Parathyroid adenoma (tissue), 2 donors: Measurements from ENCODE around the gene TDRD9.

Experiments
- H2AFZ ChIP-seq: fragments of 300-600 bp; sonication (generic); one replicate; pipeline ENCODE4 v1.7.0; 2017; ENCODE audit warnings: antibody characterized with exemption, mild to moderate bottlenecking
- H3K27ac ChIP-seq: fragments of 300-600 bp; sonication (generic); one replicate; pipeline ENCODE4 v1.7.0; 2017
- H3K27me3 ChIP-seq: fragments of 300-600 bp; sonication (generic); one replicate; pipeline ENCODE4 v1.7.0; 2017; ENCODE audit warnings: low read length; ENCODE audit not compliant: control insufficient read depth, insufficient read depth
- H3K36me3 ChIP-seq: fragments of 300-600 bp; sonication (generic); one replicate; pipeline ENCODE4 v1.7.0; 2017; ENCODE audit warnings: low read length; ENCODE audit not compliant: control insufficient read depth, insufficient read depth
- H3K4me1 ChIP-seq: fragments of 300-600 bp; sonication (generic); one replicate; pipeline ENCODE4 v1.7.0; 2017; ENCODE audit warnings: control low read depth
- H3K4me2 ChIP-seq: fragments of 300-600 bp; sonication (generic); one replicate; pipeline ENCODE4 v1.7.0; 2017; ENCODE audit warnings: low read length
- H3K4me3 ChIP-seq: fragments of 300-600 bp; sonication (generic); one replicate; pipeline ENCODE4 v1.7.0; 2017; ENCODE audit warnings: low read depth, low read length
- H3K79me2 ChIP-seq: fragments of 300-600 bp; sonication (generic); one replicate; pipeline ENCODE4 v1.7.0; 2017; ENCODE audit warnings: control low read depth
- H3K9ac ChIP-seq: fragments of 300-600 bp; sonication (generic); one replicate; pipeline ENCODE4 v1.7.0; 2017; ENCODE audit warnings: mild to moderate bottlenecking
- H3K9me3 ChIP-seq: fragments of 300-600 bp; sonication (generic); one replicate; pipeline ENCODE4 v1.7.0; 2017; ENCODE audit warnings: low read length; ENCODE audit not compliant: control insufficient read depth
- TF ChIP-seq, protein P1 (sequence below): fragments of 300-600 bp; sonication (generic); IDR thresholded peaks from one replicate; pipeline ENCODE4 v1.7.0; 2017; ENCODE audit warnings: antibody characterized with exemption, mild to moderate bottlenecking
- donor health status: primary hyperparathyroidism.

The TDRD9 gene

DNA sequence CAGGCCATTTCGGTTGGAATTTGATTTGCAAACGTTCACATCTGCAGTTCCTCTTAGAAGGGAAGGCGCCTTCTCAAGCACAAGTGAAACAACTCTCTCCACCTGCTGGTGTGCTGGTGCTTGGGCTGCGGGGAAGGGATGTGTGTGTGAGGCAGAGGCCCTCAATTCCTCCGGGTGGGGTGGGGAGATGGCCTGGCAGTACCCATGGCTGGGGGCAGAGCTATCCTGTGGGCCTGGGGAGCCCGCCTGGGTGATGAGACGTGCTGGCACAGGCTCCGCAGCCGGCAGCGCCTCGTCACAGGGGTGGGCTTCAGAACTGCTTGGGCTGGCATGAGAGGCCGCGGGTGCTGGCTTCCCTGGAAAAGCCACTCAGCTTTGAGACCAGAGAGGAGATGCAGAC, 28.9 kb upstream of the TDRD9 start:
- no peak overlapping the region for H2AFZ ChIP-seq
- TF ChIP-seq, protein P1, sequence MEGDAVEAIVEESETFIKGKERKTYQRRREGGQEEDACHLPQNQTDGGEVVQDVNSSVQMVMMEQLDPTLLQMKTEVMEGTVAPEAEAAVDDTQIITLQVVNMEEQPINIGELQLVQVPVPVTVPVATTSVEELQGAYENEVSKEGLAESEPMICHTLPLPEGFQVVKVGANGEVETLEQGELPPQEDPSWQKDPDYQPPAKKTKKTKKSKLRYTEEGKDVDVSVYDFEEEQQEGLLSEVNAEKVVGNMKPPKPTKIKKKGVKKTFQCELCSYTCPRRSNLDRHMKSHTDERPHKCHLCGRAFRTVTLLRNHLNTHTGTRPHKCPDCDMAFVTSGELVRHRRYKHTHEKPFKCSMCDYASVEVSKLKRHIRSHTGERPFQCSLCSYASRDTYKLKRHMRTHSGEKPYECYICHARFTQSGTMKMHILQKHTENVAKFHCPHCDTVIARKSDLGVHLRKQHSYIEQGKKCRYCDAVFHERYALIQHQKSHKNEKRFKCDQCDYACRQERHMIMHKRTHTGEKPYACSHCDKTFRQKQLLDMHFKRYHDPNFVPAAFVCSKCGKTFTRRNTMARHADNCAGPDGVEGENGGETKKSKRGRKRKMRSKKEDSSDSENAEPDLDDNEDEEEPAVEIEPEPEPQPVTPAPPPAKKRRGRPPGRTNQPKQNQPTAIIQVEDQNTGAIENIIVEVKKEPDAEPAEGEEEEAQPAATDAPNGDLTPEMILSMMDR: no peak
- H3K27me3 ChIP-seq: no peaks in the 10 kb centered on the region
- H3K9ac ChIP-seq: no peak overlapping the region
- H3K27ac ChIP-seq: no peak overlapping the region
- H3K4me2 ChIP-seq: no peak overlapping the region
- peaks cover 17% of the 10 kb centered on the region for H3K4me1 ChIP-seq
- H3K9me3 ChIP-seq: no peaks in the 10 kb centered on the region
- H3K4me3 ChIP-seq: no peak overlapping the region
- H3K36me3 ChIP-seq: no peaks in the 10 kb centered on the region
- H3K79me2 ChIP-seq: no peaks in the 10 kb centered on the region

DNA sequence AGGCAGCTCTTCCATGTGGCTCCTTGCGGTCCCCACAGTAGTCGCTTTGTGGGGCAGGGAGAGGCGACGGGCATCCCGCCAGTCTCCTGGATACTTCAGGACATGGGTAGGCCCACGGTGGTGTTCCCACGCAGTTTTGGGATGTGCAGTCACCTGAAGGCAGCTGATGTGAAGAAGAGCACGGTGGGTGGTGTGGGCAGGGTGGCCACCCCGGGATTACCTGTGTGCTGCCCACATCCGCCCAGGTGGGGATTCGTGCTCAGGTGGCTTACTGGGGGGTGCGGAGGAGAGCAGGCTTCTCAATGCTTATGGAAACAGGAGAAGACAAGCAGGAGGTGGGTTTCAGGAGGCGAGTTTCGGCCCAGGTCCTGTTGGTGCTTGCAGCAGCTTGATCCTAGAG, 28.4 kb upstream of the TDRD9 start:
- Histone ChIP-seq H3K4me2 (no peak overlapping the region), H3K9ac (no peak overlapping the region), H3K36me3 (no peaks in the 10 kb centered on the region)

DNA sequence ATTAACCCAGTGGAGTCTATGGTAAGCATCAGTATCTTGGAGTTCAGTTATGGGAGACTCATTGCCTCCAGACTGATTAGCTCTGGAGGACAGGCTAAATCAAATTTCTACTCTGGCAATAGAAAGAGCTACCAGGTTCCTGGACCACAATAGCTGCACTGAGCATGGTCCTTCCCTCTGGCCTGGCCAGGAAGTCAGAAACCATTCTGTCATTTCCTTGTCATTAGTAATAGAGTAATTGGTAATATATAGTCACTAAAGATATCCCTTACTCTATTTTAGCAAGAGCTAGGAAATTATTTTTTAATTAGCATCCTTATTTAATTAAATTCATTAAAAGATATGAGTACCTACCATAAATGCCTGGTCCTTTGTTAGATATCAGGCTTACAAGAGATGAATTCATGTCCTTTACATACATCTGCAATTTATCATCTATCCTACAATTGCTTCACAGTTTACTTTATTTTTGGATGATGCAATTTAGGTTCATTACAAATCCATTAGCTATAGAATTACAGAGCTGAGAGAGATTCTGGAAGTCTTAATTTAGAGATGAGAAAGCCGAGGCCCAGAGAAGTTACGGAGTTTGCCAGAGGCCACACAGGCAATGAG, 23.7 kb upstream of the TDRD9 start:
- Histone ChIP-seq H3K4me2 (no peak overlapping the region), H3K4me3 (no peak overlapping the region), H3K4me1 (peaks cover 3% of the 10 kb centered on the region), H3K79me2 (no peaks in the 10 kb centered on the region), H3K27ac (no peak overlapping the region), H3K27me3 (no peaks in the 10 kb centered on the region), H3K9me3 (no peaks in the 10 kb centered on the region), H3K9ac (no peak overlapping the region), H3K36me3 (no peaks in the 10 kb centered on the region), H2AFZ (no peak overlapping the region)
- TF ChIP-seq, protein P1: no peak

More for the DNA sequence above, 28.4 kb upstream of the TDRD9 start:
- Histone ChIP-seq H3K9me3 (no peaks in the 10 kb centered on the region), H3K79me2 (no peaks in the 10 kb centered on the region), H3K27ac (no peak overlapping the region), H3K4me1 (peaks cover 17% of the 10 kb centered on the region), H3K27me3 (no peaks in the 10 kb centered on the region), H3K4me3 (no peak overlapping the region), H2AFZ (no peak overlapping the region)
- TF ChIP-seq, protein P1: no peak

DNA sequence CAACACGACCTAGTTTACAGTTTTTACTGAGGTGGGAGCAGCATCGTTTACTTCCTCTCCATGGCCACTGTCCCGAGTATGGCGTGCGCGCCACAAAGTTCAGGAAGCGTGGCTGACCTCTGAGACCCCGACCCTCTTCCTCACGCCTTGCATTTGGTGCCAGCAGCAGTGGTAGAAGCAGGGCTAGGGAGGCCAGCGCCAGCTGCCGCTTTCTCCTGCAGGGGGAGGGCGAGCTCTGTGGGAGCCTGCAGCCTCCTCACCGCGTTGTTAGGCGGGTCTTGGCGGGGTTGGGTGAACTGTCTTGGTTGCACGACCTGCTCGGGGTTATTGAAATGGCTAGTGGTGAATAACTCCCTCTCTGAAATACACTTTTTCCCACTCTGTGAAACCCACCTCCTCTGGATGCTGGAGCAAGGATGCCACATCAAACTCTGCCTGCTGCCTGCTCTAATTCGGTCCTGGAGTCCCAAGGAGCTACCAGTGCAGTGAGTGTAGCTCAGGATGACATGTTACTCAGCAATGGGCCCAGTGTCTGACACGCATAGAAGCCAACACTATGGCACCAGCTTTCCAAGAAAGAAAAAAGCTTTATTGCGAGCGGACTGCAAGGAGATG, 22.3 kb upstream of the TDRD9 start:
- Histone ChIP-seq H3K27ac (no peak overlapping the region), H3K9me3 (no peaks in the 10 kb centered on the region), H2AFZ (no peak overlapping the region), H3K9ac (no peak overlapping the region), H3K79me2 (no peaks in the 10 kb centered on the region), H3K36me3 (no peaks in the 10 kb centered on the region), H3K4me2 (no peak overlapping the region), H3K4me1 (peaks cover 11% of the 10 kb centered on the region), H3K4me3 (no peak overlapping the region), H3K27me3 (no peaks in the 10 kb centered on the region)
- TF ChIP-seq, protein P1: no peak

DNA sequence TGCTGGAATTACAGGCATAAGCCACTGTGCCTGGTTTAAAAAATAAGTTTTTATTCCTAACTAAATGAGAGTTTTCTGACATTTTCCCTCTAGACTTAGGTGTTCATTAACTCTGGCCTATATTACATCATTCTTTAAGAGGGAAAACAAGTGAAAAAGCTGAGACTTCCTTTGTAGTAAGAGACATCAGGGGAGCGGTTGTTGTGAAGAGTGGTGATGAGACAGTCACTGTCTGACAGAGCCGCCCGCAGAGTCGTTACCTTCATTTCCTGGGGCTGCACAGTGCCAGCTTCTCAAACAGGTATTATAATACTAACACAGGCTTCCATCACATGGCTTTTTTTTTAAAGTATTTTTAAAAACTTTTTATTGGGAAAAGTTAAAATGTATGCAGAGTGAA, 19.7 kb upstream of the TDRD9 start:
- Histone ChIP-seq H3K4me3 (no peak overlapping the region), H2AFZ (no peak overlapping the region), H3K27ac (no peak overlapping the region), H3K4me2 (no peak overlapping the region), H3K9ac (no peak overlapping the region), H3K9me3 (no peaks in the 10 kb centered on the region), H3K27me3 (no peaks in the 10 kb centered on the region), H3K79me2 (no peaks in the 10 kb centered on the region), H3K4me1 (peaks cover 9% of the 10 kb centered on the region), H3K36me3 (no peaks in the 10 kb centered on the region)
- TF ChIP-seq, protein P1: no peak
